ENCODE data around the gene TBX4. TPM values are rescaled to one million over a fixed set of nuclear protein-coding genes. Genes with fewer than 3 reads are reported as not detected.

Gene TBX4
- total RNA-seq, 1 donor from 2014 or later: not detected

DNA sequence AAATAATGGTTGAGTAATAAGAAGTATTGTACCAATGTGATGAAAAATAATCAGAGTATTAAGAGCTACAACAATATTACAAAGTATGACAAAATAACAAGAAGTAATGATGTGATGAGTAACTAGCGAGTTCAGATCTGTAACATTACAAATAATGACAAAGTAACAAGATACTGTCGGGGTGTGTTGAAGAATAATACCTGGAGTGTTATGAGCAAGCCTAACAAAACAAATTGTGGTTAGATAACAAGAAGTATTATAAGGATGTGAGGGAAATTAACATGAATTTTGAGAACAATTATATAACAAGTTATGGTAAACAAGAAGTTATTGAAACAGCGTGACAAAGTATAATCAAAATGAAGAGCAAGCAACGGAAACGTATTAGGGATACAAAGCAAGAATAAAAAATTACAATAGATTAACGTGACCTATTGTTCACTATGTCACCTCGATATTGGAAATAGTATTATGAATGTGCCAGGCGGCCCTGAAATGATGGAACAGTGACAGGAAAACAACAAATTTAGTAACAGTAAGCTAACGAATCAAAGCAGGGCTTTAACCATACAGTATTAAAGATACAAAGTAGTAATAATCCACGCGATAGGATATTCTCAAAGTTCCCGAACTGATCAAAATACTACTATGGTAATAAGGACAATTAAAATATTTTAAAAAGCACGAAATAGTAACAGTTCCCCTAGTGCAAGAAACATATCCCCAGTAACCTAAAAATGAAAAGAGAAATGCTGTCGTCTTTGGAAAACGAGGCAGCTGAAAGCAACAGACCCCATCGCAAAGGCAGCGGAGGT, 1.6 kb downstream of the TBX4 start:
- Mint-ChIP-seq H3K36me3 (no peaks in the 10 kb centered on the region), H3K4me3 (peak overlapping the region; percentile 67), H3K4me1 (peaks cover 29% of the 10 kb centered on the region), H3K27me3 (ENCODE audit: insufficient read depth, low read depth) (peaks cover 70% of the 10 kb centered on the region), H3K27ac (no peak overlapping the region), H3K9me3 (peaks cover 2% of the 10 kb centered on the region)
- TF ChIP-seq, protein P1, sequence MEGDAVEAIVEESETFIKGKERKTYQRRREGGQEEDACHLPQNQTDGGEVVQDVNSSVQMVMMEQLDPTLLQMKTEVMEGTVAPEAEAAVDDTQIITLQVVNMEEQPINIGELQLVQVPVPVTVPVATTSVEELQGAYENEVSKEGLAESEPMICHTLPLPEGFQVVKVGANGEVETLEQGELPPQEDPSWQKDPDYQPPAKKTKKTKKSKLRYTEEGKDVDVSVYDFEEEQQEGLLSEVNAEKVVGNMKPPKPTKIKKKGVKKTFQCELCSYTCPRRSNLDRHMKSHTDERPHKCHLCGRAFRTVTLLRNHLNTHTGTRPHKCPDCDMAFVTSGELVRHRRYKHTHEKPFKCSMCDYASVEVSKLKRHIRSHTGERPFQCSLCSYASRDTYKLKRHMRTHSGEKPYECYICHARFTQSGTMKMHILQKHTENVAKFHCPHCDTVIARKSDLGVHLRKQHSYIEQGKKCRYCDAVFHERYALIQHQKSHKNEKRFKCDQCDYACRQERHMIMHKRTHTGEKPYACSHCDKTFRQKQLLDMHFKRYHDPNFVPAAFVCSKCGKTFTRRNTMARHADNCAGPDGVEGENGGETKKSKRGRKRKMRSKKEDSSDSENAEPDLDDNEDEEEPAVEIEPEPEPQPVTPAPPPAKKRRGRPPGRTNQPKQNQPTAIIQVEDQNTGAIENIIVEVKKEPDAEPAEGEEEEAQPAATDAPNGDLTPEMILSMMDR (IDR thresholded peaks at IDR 0.05): no peak
- Histone ChIP-seq H3K9ac (no peak overlapping the region), H4K20me1 (ENCODE audit: low read depth) (peaks cover 76% of the 10 kb centered on the region), H3K27ac (no peak overlapping the region), H3K4me1 (peaks cover 17% of the 10 kb centered on the region), H3K27me3 (peaks cover 100% of the 10 kb centered on the region), H3K79me2 (ENCODE audit: low read depth) (no peaks in the 10 kb centered on the region), H3F3A (ENCODE audit: low read depth) (peaks cover 26% of the 10 kb centered on the region), H3K4me3 (no peak overlapping the region), H2AFZ (replicated peaks) (no peak overlapping the region), H3K36me3 (no peaks in the 10 kb centered on the region), H3K4me2 (peak overlapping the region; percentile 59), H3K9me3 (ENCODE audit: low read depth) (no peaks in the 10 kb centered on the region)
- DNase-seq (ENCODE audit: low spot score): no peak

DNA sequence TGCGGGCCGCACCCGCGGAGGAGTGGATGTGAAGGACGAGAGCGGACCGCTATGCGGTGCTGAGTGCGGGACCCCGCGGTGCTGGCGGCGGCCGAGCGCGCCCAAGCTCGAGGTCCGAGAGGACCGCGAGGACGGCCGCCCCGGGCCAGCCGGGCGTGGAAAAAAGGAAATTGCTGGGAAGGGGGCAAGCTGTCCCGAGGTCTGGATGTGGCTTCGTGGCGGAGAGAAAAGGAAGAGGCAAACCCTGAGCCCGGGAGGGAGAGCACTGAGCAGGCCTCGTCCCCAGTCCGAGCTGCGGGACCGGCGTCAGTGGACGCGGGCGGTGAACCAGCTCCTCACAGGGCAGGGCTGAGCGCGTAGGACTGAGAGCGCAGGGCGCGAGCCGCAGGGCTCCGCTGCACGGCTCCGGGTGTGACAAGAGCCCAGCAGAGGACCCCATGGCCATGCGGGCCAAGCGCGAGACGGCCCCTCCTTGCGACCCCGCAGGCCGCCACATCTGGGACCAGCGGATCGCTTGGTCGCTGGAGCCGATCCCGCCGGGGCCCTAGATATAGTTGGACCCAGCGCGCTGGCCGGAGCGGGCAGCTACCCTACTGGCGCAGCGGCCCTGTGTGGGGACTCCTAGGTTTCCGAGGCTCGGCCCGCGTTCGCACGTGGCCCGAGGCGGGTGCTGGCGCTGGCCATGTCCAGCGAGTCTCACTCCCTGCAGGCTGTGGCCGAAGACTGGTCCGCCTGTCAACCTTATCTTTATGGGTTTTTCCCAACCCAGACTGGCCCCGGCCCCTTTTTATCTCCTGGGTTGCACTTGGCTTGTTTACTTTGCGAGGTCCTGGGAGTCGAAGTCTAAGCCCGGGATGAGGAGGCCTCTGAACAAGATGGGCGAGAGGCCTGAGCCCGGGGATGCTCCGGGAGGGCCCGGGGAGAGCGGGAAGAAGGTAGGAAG, 2.4 kb downstream of the TBX4 start:
- Mint-ChIP-seq H3K36me3 (no peaks in the 10 kb centered on the region), H3K27me3 (ENCODE audit: insufficient read depth, low read depth) (peaks cover 72% of the 10 kb centered on the region), H3K9me3 (peaks cover 3% of the 10 kb centered on the region), H3K4me1 (peaks cover 29% of the 10 kb centered on the region), H3K27ac (no peak overlapping the region), H3K4me3 (peak overlapping the region; percentile 67)
- Histone ChIP-seq H3K4me3 (peak overlapping the region; percentile 6), H3K27ac (no peak overlapping the region), H3K4me2 (peak overlapping the region; percentile 59), H3K27me3 (peaks cover 100% of the 10 kb centered on the region), H4K20me1 (ENCODE audit: low read depth) (peaks cover 78% of the 10 kb centered on the region), H3K4me1 (peaks cover 17% of the 10 kb centered on the region), H3K79me2 (ENCODE audit: low read depth) (no peaks in the 10 kb centered on the region), H3F3A (ENCODE audit: low read depth) (peaks cover 26% of the 10 kb centered on the region), H3K9ac (no peak overlapping the region), H3K9me3 (ENCODE audit: low read depth) (no peaks in the 10 kb centered on the region), H2AFZ (replicated peaks) (no peak overlapping the region), H3K36me3 (no peaks in the 10 kb centered on the region)
- peak; percentile 69 for DNase-seq (ENCODE audit: low spot score)
- peak; percentile 98 for TF ChIP-seq EZH2 (IDR thresholded peaks at IDR 0.05)
- TF ChIP-seq EZH2phosphoT487 (IDR thresholded peaks at IDR 0.05): peak; percentile 98
- TF ChIP-seq, protein P1 (IDR thresholded peaks at IDR 0.05): no peak

DNA sequence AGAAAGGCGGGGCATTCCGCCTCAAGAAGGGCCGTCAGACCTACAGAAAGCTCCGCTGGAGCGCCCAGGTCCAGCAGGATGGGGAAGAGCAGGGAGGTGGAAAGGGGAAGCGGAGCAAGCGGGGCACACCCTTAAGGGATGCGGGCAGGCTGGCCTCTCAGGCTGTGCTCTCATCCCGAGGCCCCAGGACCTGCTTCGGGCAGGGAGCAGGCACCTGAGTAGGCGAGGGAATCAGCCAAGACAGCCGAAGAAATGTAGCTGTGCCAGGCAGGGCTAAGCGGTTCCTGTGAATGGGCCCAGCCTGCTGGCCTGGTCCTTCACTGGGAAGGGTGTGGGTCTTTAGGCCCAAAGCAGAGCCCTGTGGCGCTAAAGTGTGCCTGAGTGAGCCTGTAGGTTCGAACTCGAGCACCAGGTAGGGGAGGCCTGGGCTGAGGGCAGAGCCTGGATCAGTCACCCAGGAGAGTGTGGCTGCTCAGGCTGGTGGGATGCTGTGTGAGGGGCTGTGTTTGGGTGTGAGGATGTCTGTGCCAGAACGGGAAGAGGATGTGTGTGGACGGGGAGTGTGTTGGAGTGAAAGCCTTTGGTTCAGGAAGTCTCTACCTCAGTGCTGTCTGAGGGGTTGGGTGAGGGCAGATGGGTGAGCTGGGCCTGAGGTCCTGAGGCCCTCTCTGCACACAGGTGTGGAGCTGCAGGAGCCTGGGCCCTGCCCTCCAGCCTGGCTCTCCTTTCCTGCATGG, 3.3 kb downstream of the TBX4 start:
- H3K9me3 Mint-ChIP-seq: peaks cover 7% of the 10 kb centered on the region
- Histone ChIP-seq H3K4me2 (no peak overlapping the region), H3K4me3 (no peak overlapping the region), H3K27me3 (peaks cover 100% of the 10 kb centered on the region), H3K27ac (no peak overlapping the region), H3F3A (ENCODE audit: low read depth) (peaks cover 24% of the 10 kb centered on the region), H3K4me1 (peaks cover 17% of the 10 kb centered on the region), H3K9me3 (ENCODE audit: low read depth) (no peaks in the 10 kb centered on the region), H3K36me3 (no peaks in the 10 kb centered on the region), H4K20me1 (ENCODE audit: low read depth) (peaks cover 85% of the 10 kb centered on the region), H3K9ac (no peak overlapping the region), H3K79me2 (ENCODE audit: low read depth) (no peaks in the 10 kb centered on the region), H2AFZ (replicated peaks) (no peak overlapping the region)
- peaks cover 29% of the 10 kb centered on the region for H3K4me1 Mint-ChIP-seq
- H3K4me3 Mint-ChIP-seq: peak overlapping the region; percentile 1
- peaks cover 74% of the 10 kb centered on the region for H3K27me3 Mint-ChIP-seq (ENCODE audit: insufficient read depth, low read depth)
- no peaks in the 10 kb centered on the region for H3K36me3 Mint-ChIP-seq
- no peak overlapping the region for H3K27ac Mint-ChIP-seq
- TF ChIP-seq EZH2phosphoT487 (IDR thresholded peaks at IDR 0.05) (no peak), EZH2 (IDR thresholded peaks at IDR 0.05) (no peak)
- TF ChIP-seq, protein P1 (IDR thresholded peaks at IDR 0.05): no peak
- peak; percentile 43 for DNase-seq (ENCODE audit: low spot score)
